Activated T-cell treated with anti-CD3 and anti-CD28 coated beads for 1 hour (primary cell): Measurements from ENCODE around the gene NCEH1.
A peak's percentile ranks its signal among the peaks of the same experiment; 100 is the strongest.
"Not testable (repeated sequence)": the region's sequence is repeated elsewhere in the genome, so short reads cannot be mapped to it uniquely, and the experiment has no call there.

Experiments
- DNase-seq: peaks from one replicate; pipeline ENCODE4 v3.0.0-alpha.2; 2020; ENCODE audit warnings: low read depth

The NCEH1 gene

GRCh38 chr3:172710664-172711453 lies at the start of gene NCEH1:
Gene NCEH1, minus strand, starts transcription at chr3:172711067. Its CDS starts 83 bp downstream, at chr3:172710984.
- DNase-seq, result peak; percentile 48

- not testable (repeated sequence) for DNase-seq
Observed at GRCh38 chr3:172760416-172760815, 49.5 kb upstream of the NCEH1 start.

- DNase-seq, result no peak
Observed at GRCh38 chr3:172753125-172753524, 42.3 kb upstream of the NCEH1 start.

GRCh38 chr3:172752651-172753050 lies 41.8 kb upstream of the NCEH1 start:
- DNase-seq, result no peak

- DNase-seq, result peak; percentile 7
Observed at GRCh38 chr3:172751175-172751704, 40.4 kb upstream of the NCEH1 start.

GRCh38 chr3:172750368-172751174 lies 39.7 kb upstream of the NCEH1 start, which contains the start of gene ECT2:
Gene ECT2, plus strand, starts transcription at chr3:172750726. Its CDS starts 3,805 bp downstream, at chr3:172754531.
- peak; percentile 95 for DNase-seq

GRCh38 chr3:172750069-172750367 lies 39.2 kb upstream of the NCEH1 start:
- no peak for DNase-seq

- DNase-seq, result no peak
Observed at GRCh38 chr3:172749230-172749965, 38.5 kb upstream of the NCEH1 start.

- no peak for DNase-seq
Observed at GRCh38 chr3:172746475-172746874, 35.6 kb upstream of the NCEH1 start.

- no peak for DNase-seq
Observed at GRCh38 chr3:172739462-172739861, 28.6 kb upstream of the NCEH1 start.

GRCh38 chr3:172735014-172735413 lies 24.1 kb upstream of the NCEH1 start:
- no peak for DNase-seq

GRCh38 chr3:172726380-172726779 lies 15.5 kb upstream of the NCEH1 start:
- no peak for DNase-seq

GRCh38 chr3:172722536-172723040 lies 11.7 kb upstream of the NCEH1 start:
- not testable (repeated sequence) for DNase-seq

- no peak for DNase-seq
Observed at GRCh38 chr3:172717493-172718088, 6.7 kb upstream of the NCEH1 start.

- no peak for DNase-seq
Observed at GRCh38 chr3:172716476-172716875, 5.6 kb upstream of the NCEH1 start.

GRCh38 chr3:172713316-172713715 lies 2.4 kb upstream of the NCEH1 start:
- DNase-seq, result no peak

GRCh38 chr3:172711454-172711795 lies 558 bp upstream of the NCEH1 start:
- no peak for DNase-seq

- DNase-seq, result no peak
Observed at GRCh38 chr3:172709774-172710663, 848 bp downstream of the NCEH1 start.

- no peak for DNase-seq
Observed at GRCh38 chr3:172708921-172709773, 1.7 kb downstream of the NCEH1 start.

GRCh38 chr3:172707967-172708366 lies 2.9 kb downstream of the NCEH1 start:
- no peak for DNase-seq
